HG03175 (cell line): ENCODE measurements around the gene PKDREJ.
"Not testable (repeated sequence)": the region's sequence is repeated elsewhere in the genome, so short reads cannot be mapped to it uniquely, and the experiment has no call there.

ENCODE experiments used
- ATAC-seq: cut with Tn5 transposase; IDR thresholded peaks from one replicate; pipeline ENCODE4 v1.9.1; 2021; ENCODE audit warnings: mild to moderate bottlenecking, moderate library complexity; ENCODE audit not compliant: unreplicated experiment

Gene PKDREJ

GRCh38 chr22:46269564-46269963, 6.4 kb upstream of the PKDREJ start:
- no peak for ATAC-seq

DNA sequence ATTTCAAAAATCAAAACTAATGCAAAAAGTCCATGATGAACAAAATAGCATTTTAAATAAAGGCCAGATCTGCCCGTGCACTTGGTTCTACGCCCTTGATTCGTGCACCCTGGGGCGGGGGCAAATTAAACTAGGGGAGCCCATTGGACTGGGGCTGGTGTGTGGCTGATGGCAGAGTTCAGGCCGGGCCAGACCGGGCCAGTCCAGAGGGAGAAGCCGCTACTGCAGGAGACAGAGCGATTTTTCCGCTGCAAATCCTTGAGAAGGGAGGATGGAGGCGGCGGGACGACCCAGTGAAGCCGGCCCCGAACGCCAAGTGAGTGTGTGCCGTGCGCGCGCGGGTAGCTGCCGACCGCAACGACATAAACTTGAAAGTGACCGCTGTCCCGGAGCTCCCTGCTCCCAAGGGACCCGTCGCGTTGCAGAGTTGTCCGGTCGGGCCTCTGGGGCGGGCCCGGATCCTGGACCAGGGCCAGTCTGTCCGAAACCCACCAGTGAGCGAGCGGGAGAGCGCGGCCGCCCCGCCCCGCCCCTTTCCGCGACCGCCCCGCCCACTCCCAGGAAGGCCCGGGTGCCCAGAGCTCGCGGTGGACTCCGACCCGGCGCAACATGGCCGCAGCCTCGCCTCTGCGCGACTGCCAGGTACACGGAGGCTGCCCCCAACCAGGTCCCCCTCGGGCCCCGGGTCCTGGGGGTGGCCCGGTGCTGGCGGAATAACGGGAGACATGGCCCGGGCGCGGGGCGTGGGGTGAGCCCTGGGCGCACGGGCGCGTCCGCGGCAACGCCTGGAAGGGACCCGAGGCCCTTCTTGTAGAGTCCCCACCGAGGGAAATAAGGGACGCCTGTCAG, 4.5 kb upstream of the PKDREJ start, which contains the start of gene TTC38:
TTC38 (plus strand) TSS at position 578 of the 849 bp plus-strand sequence; CDS start at position 610, 32 bp downstream.
- ATAC-seq: peak; percentile 81

- not testable (repeated sequence) for ATAC-seq
Observed at GRCh38 chr22:46265627-46266026, 2.5 kb upstream of the PKDREJ start.

- not testable (repeated sequence) for ATAC-seq
Observed at GRCh38 chr22:46264520-46264919, 1.4 kb upstream of the PKDREJ start.

- ATAC-seq: no peak
Observed at GRCh38 chr22:46262449-46263215, 511 bp downstream of the PKDREJ start.

DNA sequence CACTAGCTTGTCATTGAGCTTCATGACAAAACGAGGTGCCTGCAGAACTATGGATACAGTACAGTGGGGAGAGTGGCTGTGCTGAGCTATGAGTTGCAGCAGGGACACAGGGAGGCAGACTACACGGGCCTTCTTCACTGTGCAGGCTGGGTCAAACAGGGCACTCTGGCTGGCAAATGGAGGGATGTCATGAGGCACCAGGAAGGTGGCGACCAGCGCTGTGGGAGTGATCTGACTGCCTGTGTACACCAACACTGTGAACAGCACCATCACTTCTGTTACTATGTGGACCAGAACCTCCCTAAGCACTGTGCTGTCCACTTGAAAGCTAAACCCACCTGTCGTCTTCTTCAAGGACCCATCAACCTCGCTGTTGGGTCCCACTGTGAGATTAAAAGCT, 3.1 kb downstream of the PKDREJ start:
- no peak for ATAC-seq

GRCh38 chr22:46259374-46259773, 3.8 kb downstream of the PKDREJ start:
- no peak for ATAC-seq

DNA sequence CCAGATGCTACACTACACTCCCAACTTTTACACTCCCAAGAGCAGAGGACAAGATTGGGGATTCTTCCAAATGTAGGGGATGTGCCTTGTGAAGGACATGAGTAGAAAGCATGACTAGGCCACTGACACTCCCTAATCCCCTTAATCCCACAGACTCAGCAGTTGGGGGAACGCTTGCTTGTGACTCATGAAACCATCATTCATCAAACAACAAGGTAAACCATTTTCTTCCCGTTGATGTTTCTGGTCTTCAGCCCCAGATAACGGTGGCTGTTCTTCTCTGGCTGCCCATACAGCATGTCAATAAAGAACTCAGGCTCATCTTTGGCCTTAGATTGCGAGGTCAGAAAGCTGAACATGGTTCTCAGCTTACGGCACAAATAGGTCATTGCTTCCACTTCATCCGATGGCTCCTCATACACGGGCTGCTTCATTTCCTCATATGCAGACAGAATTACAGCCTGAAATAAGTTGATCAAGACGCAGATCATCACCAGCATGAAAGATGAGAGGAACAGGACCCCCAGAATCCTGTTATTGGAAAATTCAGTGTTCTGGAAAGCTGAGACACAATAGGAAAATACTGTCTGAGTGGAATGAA, 6.7 kb downstream of the PKDREJ start:
- ATAC-seq: no peak

GRCh38 chr22:46251816-46252380, 11.2 kb downstream of the PKDREJ start:
- ATAC-seq: no peak

- ATAC-seq: no peak
Observed at GRCh38 chr22:46251266-46251665, 11.9 kb downstream of the PKDREJ start.

GRCh38 chr22:46250783-46251125, 12.4 kb downstream of the PKDREJ start:
- peak; percentile 11 for ATAC-seq

DNA sequence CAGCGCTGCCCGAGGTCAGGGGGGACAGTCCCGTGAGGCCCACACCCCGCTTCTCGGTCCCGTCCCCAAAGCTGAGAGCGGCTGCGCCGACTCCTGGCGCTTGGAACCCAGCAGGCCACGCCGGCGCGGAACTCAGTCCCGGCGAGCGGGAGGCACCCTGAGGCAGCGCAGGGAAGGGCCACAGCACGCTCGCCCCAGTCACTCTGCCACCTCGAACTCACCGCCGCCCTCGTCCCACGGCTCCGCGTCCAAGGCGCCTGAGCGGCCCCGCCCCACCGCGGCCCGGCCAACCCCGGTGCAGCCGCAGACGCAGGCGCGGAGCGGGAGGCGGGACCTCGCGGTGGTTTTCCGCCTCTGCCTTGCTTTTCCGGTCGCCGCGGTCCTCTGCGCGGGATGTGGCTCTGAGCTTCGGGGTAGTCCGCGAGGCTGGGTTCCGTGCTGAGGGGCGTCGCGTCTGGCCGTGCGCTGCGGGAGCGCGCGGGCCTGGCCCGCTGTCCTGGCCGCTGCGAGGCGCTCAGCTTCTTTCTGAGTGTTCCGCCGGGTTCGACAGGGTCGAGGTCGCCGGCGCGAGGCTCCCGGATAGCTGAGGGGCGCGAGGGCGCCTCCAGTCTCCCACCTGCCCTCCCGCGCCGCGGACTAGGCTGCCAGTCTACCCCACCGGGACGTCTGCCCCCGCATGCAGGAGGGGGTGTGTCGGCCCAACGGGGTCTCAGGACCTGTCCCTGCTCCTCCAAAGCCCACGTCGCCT, 12.9 kb downstream of the PKDREJ start, which contains the start of gene CDPF1:
CDPF1 (minus strand) TSS at position 259 of the 748 bp plus-strand sequence. CDS start 2,009 bp downstream, outside the sequence.
- ATAC-seq: peak; percentile 80

DNA sequence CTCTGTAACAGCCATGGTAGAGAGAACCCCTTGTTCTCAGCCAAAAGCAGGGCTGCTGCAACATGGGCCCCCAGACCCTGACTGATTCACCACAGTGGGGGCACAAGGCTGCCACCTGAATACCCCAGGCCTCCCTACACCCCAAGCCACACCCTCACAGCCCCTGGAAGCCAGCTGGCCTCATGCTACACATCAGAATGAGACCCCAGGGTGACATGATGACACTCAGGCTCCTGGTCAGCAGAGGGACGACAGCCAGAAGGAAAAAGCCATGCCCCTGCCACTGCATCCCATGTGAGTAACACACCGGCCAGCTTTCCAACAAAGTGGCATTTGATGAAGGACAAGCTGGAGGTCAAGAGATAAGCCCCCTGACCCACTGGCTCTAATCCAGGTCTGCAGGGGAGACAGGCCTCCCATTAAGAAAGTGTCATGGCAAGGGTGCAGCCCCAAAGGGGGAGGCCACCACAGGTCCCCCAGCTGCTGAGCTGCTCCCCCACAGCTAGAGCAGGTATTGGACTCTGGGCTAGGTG, 15.6 kb downstream of the PKDREJ start:
- ATAC-seq: no peak

- ATAC-seq: no peak
Observed at GRCh38 chr22:46246178-46246577, 17.0 kb downstream of the PKDREJ start.

DNA sequence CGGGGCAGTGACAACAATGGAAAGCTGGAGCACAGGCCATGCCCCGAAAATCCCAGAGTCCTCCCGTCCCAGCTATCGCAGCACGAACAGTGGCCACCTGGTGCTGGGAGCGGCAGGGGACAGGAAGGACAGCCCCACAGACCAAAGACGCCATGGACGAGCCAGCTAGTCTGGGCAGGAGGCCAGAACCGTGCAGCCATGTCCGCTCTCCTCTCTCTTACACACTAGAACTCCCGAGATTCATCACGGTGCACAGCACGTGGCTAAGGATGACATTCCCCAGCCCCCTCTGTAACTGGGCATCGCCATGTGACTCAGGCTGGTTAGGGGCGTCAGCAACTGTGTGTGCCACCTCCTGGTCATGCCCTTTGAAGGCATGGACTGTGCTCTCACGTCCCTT, 17.6 kb downstream of the PKDREJ start:
- ATAC-seq: no peak

- ATAC-seq: no peak
Observed at GRCh38 chr22:46244771-46245170, 18.4 kb downstream of the PKDREJ start.

GRCh38 chr22:46242076-46242475, 21.1 kb downstream of the PKDREJ start:
- no peak for ATAC-seq

DNA sequence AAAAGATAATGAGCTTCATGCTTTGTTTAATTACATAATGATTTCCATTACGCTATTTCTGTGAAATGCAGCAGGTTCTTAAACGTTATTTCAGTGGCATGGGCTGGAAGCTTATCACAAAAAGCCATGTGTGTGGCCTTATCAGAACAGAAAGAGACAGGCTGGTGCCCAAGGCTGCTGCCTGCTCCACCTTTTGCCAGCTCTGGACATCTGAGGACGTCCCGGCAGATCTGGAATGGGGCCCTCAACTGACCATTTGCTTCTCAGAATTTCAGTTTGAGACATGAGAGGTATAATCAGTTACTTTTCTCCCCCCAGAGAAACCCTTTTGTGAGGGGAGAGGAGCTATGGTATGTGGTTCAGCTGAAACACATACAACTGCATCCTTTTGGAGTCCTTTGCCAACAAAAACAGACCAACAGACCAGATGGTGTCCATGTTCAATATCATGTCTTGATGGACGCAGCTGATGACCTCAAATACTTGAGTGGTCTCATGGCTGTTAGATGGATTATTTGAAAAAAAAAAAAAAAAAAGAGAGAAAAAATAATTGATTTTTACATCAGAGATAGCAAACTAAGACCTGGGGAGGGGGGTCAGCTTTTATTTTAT, 21.6 kb downstream of the PKDREJ start:
- no peak for ATAC-seq

DNA sequence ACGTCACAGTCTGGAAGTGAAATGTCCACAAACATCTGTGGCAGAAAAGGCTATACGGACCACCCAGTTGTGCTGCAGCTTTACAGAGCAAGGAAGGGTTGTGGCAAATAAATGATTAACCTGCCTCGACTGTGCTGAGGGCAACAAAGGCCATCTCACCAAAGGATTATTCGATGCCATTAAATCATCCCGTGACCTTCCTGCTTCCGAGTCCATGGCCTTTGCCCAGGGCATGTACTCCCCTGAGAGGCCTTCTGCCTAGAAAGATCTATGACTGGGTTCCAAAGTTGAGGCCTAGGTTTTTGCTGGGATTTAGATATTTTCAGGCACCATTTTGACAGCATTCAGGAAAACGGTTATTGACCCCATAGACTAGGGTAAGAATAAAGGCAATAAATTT, 22.2 kb downstream of the PKDREJ start:
- ATAC-seq: no peak

GRCh38 chr22:46240506-46240905, 22.6 kb downstream of the PKDREJ start:
- ATAC-seq: no peak
